Occipital lobe (tissue), 2 donors: Measurements from ENCODE around the gene PROX1. TPM values are rescaled to one million over a fixed set of nuclear protein-coding genes. Genes with fewer than 3 reads are reported as not detected.

Experiments
- DNase-seq: peaks from one replicate; lab custom pipeline; 2025; lab: John Stamatoyannopoulos, UW
- total RNA-seq: library from RNA; depleted of rRNA; stranded (reverse); fragments of >200 nt; gene quantifications from one replicate; pipeline ENCODE4 v1.2.3, GENCODE V29; 2014

PROX1 gene
- total RNA-seq, 1 donor from 2014 or later, result 14.8 TPM

DNA sequence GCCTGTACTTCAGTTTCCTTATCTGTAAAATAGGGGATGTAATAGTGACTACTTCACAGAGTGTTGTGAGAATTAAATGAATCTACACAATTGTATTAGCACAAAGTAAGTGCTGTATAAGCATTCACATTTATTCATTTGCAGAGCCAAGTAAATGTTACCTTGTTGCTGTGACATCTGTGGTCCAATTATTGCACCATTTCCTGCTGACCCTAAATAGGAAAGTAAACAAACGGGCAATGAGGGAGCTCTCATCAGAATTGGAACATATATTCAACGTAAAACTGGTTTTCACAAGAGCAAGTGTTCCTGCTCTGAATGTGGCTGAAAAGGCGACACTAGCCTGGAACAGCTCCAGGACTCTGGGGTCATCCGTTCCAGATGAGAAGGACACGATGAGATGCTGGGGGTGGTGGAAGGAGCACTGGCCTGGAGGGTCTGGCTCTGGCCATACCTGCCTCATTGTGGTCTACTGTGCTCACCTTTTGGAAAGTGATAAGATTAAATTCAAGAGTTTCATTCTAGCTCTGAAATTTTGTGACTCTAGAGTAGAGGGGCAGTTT lies 34.5 kb downstream of the PROX1 start:
- no peak for DNase-seq

DNA sequence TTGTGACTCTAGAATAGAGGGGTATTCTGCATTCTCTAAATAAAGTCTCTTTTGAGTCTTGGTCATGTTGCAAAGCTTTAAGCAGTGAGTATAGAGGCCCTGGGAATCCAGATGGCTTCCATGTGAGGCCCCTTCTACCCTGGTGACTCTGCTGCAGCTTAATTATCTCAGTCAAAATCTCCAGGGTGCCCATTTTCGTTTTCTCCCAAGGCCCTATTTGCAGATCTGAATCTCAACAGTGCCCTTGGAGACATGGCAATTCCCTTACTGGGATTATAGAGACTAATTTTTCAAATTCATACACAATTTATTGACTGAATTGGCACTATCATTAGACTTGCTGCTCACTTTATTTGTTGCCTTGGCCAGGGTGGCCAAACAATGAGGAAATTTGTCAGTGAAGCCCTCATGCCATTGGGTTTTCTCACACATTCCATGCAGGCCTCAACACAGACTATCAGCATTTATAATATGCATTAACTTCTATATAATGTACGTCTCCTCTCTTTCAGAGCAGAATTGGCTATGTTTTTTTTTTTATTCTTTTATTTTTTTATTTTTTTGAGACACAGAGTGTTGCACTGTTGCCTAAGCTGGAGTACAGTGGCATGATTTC lies 35.1 kb downstream of the PROX1 start:
- no peak for DNase-seq

DNA sequence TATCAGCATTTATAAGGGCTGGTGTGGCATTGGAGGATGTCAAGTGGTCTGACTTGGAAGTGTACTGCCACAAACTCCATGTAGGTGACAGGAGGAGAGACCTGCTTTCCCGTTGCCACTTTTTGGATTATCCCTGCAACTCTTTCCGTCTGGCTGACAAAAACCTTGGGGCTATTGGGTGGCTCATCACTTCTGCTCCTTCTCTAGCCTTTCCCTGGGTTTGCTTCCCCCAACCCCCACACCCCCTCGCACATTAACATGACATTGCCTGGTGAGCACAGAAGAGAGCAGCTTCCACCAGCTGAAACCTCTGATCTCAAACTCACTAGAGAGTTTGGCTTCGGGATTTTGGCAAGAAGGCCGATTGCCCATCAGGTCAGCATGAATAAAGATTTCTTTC lies 39.2 kb downstream of the PROX1 start:
- DNase-seq, result no peak

DNA sequence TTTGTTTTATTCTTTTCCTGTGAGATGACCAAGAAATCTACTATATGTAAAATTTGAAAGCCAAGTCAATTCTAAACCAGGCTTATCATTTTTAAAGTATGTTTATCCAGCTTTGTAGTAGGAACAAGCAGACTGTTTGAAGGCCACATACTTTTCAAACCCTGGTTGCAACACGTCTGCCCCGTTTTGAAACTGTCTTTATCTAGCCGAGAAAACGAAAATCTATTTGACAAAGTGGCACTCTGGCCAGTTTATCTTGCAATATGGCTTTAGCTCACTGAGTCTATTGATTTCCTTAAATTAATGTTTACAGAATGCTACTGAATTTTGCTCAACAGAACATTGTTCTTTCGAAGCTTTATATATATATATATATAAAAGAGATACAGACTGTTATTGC lies 39.7 kb downstream of the PROX1 start:
- DNase-seq, result no peak

DNA sequence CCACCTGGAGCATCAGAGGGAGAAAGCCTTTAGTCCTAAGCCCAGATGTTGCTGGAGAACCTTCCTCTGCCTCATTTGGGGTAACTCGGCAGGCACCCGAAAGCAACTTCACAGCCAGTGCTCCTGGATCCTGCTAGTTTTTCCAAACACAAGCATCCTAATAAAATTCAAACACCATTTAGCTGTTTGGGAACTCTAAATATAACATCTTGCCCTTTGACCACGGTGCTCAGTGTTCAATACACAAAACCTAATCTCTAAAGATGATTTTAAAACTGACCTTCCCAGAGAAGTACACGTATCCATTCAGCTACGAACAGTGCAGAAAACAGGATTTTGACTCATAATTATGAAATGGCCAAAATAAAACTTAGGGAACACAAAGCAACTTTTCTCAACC lies 40.3 kb downstream of the PROX1 start:
- no peak for DNase-seq

DNA sequence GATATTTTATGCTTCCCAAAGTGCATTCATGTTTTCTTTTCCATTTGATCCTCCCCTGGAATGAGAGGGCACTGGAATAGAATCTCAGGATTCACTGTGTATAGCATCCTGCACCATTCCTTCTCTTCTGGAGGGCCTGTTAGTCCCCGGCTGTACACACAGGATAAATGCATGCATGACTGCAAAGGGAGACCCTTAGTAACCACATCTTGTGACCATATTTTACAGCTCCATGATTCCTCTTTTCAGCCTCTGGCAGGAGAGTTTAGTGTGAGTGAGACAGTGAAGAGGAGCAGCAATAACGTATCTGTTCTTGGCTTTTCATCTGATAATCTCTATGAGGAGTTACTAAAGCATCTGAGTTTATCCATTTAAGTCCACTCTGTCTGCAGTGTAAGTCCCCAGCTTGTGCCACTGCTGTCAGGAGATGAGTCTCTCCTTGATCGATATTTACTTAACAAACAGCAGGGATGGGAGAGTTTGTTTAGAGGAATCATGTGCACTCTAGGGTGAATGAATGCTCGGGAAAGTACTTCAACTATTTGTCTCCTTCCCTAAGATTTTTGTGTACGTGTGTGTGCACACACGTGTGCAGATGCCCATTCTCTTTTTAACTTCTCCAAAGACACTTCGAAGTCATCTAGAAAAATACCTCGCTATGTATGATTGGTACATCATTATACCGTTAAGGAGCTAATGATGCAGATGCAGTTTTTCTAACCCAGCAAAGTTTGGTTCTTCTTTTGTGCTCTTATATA lies 41.1 kb downstream of the PROX1 start:
- DNase-seq, result no peak

DNA sequence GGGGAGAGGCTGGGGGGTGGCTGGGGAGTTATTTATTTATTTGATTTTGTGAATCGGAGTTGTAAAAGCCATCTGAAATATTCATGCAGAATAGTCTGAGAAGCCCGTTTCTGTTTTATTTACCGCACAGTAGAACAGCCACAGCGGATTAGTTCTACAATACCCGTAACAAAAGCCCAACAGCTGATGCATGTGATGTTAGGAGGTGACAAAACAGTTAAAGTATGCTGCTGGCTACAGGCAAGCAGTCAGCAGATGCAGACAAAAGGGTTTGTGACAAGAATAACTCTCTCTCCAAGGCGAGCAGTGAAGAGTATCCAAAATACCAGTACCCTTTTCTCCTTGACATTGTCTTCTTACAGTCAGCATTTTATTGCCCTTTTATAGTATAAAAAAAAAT lies 42.0 kb downstream of the PROX1 start:
- no peak for DNase-seq

DNA sequence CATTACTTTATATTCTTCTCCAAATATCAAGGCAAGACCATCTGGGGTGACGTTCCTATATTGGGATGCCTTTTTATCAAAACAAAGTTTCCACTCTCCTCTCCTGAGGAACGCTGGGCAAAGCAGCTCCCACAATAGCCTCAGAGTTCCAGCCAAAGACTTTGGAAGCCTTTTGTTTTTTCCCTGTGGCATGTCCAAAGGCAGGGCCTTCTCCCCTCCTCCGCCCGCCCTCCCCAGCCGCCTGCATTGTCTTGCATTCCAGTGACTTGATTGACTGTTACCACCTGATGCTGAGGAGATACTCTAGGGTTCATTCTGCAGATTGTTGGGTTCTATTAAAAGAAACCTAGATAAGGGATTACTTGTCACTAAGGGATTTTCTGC lies 43.5 kb downstream of the PROX1 start:
- DNase-seq, result no peak

DNA sequence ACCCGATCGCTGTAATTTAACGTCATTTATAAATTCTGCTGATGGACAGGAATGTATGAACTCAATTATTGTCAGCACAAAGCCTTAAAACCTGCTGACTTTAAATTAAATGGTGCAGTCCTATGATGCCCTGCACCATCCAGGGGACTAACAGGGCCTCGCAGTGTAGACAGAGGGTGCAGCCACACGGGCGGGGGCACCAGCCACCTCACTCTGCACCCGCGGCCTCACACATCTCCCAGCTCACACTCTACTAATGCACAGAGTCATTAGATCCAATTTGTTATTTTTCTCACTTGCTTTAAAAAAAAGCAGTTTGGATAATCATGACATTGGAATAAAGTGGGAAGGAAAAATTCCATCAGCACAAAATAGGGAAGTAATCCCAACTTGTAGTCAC lies 49.7 kb downstream of the PROX1 start:
- no peak for DNase-seq

DNA sequence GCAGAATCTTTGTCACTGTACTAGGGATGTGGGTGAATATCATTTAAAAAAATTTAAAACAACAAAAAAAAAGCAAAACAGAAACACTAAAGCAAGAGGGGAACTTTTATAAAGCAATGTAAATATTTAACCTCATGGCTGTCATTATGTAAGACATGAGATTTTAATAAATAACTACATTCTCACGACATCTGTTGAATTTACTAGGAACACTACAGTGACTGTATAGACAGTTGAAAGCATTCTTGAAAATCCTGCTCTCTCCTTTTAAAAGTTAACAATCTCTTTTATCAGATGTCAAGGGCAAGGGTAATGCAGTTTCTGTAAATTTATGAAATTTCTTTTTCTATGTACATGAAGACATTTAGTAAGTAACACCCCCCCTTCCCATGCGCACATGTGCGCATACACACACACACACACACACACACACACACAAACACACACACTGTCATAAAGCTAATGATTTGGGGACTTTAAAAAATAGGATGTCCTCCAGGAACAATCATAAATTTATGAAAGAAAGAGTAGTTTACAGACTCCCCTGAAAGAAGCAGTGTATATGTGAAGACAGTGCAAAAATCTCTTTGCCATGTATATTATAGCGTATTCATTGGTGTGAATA lies 51.7 kb downstream of the PROX1 start:
- no peak for DNase-seq

DNA sequence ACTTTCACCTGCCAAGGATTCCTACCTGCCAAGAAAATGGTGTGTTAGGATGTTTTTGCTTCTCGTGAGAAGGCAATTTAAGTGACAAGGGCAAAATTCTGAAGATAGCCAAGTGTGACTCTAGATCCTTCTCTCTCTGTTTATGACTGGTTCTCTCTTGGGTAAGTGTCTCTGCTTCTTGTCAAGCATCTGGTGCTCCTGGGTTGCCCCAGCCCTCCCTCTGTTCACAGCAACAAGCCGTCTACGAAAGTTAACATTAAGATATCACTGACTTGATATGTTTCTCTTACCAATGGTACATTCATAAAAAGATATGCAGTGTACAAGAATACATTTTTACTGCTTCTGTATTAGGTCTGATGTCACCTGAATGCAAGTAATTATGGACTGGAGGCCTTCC lies 55.4 kb downstream of the PROX1 start:
- no peak for DNase-seq

DNA sequence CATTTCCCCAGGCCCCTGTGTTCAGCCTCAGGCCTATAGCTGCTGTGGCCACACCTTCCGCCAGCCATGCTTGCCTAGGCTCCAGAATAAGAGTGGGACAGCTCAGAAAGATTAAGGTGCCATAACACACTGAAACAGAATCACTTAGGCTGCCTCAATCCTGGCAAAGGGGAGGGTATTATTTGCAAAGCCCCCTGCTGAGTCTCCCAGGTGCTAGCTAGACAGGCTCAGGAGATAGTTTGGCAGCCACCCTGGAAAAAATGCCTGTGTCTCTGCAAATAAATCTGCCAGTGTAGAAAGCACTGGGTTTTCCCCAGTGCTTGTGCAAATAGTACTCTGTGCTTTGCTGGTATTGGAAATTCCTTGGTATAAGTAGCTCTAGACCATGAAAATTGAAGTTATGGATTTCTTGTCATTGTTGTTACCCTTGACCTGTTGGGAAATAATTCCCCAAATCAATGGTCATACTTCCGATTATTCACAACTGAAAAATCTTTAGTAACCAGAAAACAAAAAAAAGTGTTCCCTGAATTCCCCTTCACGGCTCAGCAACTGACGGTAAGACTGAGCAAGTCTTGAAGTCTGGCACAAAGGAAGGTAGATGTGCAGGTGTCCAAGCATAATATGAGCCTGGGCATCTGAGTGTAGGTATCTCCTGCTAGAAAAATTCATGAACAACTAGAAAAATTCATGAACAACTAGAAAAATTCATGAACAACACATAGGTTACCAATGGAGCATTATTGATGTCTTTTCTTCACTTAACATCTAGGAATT lies 56.9 kb downstream of the PROX1 start:
- no peak for DNase-seq

DNA sequence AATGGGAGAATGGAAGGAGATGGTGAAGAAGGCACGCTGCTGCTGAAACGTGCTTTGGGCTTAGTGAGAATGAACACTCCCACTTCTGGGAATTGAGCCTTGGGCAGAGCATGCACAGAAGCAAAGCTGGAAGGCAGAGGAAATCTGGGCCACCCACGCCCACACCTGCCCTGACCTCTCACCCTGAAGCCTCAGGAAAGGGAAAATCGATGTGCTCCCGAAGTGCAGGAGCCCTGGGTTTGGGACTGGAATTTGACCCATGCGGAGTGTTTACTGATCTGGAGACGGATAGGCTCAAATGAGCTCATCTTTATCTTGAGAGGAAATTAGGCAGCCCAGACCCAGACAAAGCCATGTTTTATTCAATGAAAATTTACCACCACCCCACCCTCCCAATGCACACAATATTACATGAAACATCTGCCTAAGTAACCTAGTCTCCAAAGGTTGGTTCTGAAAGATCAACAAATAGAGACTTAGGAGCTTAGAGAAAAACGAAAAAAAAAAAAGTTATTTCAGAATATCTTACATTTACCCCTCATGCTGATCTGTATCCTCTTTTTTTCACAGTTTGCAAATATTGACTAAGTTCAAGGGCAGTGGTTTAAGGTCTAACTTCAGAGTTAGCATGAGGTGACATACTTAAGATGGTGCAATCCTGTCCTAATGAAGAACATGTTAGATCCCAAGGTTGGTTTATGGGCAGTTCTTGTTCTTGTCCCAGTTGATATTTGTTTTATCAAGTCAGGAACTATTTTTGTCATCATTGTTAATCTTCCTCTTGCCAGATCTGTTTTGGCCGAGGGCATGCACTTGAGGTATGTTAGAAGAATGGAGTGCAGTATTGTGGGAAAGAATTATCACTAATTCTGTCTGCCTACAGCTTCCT lies 63.0 kb downstream of the PROX1 start:
- DNase-seq, result no peak

DNA sequence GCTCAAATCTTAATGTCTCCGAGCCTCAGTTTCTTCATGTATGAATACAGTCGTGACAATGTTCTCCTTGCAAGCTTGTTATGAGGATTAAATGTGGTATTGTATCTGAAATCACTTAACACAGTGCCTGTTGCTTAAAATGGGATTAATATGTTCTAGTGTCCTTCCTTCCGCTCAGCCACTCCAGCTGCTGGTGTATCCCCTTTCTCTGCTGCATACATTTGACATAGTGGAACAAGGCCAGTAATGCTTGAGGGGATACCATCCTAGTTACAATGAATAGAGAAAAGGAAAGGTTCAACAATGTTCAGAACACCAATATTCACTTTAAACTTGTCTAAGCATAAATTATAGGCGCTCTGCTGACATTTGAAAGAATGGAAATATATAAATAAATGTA lies 64.0 kb downstream of the PROX1 start:
- no peak for DNase-seq

DNA sequence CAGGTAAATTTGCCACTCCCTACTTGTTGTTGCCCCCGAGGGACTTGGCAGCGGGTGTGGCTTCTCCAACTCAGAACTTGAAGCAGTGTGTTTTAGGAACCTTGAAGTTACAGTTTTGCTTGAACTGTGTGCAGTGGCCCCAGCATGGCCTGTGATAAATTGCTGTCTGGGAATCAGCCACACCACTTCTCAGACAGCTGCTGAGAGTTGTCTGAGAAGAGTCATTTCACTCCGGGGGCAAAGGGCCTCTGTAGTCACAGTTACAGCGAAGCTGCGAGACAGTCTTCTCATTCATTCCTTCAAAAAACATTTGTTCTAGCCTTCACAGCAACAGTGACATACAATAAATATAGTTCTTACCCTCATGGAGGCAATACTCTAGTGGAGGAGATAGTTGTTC lies 70.3 kb downstream of the PROX1 start:
- no peak for DNase-seq

DNA sequence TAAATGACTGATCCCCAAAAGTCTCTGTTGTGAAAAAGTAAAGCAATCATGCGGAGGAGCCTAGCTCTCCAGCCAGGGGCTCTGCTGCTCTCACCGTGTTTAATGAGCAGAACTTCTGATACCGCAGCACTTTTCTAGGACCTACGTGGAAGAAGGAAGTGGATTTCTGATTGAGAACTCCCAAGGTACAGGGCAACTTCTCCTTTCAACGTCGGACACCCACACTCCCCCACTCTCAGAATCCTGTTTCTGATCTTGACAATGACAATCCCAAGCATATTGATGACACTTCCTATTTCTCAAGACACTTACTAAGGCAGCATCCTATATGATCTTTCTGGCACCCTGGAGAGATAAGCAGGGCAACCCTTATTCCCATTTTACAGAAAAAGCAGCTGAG lies 78.4 kb downstream of the PROX1 start:
- no peak for DNase-seq

DNA sequence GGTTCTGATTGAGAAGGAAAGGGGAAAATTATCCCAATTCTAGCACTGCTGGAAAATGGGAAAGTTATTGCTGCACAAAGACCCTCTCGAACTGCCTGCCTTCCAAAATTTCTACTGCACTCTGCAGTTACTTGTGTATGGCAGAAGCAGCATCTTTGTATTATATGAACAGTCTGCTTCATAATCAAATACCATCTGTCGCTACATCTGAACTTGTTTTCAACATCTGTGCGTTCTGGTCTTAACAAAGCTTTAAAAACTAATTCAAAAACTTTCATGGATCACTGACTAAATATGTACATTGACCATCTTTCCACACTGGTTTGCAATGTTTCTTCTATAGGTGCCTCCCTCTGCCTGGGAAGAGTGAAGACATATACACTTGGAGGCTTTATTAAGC lies 79.2 kb downstream of the PROX1 start:
- no peak for DNase-seq

DNA sequence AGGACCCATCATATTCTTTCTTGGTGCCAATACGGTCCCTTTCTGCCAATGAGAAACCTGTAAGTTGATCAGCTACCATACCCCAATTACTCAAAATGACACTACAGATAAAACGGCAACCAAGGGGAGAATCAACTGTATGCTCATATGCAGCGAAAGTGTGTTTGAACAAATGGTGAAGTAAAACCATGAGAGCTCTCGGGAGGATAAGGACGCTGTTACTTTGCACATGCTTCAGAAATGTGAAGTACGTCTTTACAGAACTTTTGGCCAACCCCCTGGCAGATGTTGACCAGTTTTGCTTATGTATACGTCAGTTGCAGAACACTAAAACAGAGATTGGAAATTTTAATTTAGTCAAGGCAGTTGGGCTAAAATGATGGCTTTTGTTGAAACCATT lies 79.6 kb downstream of the PROX1 start:
- no peak for DNase-seq

DNA sequence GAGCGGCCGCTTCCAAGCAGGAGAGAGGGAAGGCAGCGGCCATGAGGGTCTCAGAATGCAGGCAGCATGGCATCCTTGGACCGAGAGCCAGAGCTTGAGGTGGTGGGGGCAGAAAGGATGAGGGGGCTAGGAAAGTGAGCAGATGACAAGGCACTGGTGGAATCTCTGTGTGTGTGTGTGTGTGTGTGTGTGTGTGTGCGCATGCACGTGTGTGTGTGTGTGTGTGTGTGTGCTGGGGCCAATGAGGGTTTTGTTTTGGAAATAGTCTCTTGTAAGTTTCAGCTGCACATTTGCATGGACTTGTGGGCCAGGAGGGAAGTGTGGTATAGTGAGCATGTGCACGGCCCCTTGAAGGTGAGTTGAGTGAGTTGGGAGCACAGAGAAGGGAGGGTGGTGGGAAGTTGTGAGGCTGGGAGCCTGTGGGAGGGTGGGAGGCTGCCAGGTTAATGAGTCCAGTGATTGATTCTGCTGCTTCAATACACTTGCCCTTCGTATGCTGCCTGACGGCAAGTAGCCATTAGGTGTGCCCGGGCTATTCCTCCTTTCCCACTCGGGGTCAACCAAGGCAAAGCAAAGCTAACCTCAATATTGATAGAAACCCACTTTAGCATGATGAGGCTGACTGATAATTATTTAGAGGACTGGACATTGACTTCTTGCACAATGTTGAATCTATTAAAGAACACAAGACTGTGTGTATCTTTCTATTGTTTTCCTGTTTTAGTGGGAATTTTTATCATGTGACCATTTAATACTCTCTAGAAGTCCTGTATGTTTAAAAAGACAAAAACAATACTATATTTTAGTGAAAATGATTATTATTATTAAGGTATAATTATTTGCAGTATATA lies 80.3 kb downstream of the PROX1 start:
- no peak for DNase-seq

DNA sequence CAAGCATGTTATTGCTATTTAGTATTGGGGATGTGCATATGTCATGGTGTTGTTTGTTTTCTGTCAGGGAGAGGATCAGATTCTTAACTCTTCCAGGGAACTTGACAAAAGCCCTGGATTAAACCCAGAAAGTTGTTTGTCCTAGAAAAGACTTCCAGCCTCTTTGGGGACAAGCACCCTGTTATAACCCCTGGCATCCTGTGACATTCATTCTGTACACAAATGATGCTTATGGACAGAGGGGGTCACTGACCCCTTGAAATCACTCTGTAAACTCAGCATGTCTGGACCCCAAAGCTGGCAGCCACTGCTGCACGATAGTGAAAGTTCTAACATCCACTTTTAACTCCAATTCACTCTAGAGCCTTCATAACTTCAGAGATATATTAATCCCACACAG lies 81.2 kb downstream of the PROX1 start:
- DNase-seq, result no peak
